SK-N-MC (cell line): ENCODE measurements around the gene TAPBP.
"Not testable (repeated sequence)": the region's sequence is repeated elsewhere in the genome, so short reads cannot be mapped to it uniquely, and the experiment has no call there.

ENCODE experiments used
- EZH2 ChIP-seq: fragments of 200-600 bp; sonication (generic); IDR thresholded peaks from one replicate; pipeline ENCODE4 v1.6.1; 2017; ENCODE audit warnings: antibody characterized with exemption
- FOXP2 ChIP-seq: optimal IDR thresholded peaks from 2 replicates; pipeline ENCODE3; 2011; ENCODE audit warnings: mild to moderate bottlenecking, moderate library complexity; ENCODE audit not compliant: insufficient read depth; ENCODE audit errors: extremely low read length, control extremely low read depth
- POLR2AphosphoS5 ChIP-seq: IDR thresholded peaks from 2 replicates; pipeline ENCODE4 v1.6.1; 2012; ENCODE audit warnings: mild to moderate bottlenecking, low read depth, low read length, borderline replicate concordance

DNA sequence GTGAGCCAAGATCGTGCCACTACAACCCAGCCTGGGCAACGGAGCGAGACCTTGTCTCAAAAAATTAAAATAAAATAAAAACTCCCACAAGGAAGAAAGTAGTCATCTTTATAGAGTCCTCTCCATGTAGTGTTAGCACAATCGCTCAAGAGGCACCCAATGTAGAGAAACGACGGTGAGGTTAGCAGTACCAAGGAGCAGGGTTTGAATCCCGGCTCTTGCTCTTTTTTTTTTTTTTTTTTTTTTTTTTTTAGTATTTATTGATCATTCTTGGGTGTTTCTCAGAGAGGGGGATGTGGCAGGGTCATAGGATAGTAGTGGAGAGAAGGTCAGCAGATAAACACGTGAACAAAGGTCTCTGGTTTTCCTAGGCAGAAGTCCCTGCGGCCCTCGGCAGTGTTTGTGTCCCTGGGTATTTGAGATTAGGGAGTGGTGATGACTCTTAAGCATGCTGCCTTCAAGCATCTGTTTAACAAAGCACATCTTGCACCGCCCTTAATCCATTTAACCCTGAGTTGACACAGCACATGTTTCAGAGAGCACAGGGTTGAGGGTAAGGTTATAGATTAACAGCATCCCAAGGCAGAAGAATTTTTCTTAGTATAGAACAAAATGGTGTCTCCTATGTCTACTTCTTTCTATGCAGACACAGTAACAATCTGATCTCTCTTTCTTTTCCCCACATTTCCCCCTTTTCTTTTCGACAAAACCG, 43.4 kb upstream of the TAPBP start:
- TF ChIP-seq EZH2, POLR2AphosphoS5, FOXP2: not testable (repeated sequence)
